HCEC 1CT (cell line): Measurements from ENCODE around the gene RBM45.

Experiments
- DNase-seq: peaks from one replicate; pipeline ENCODE4 v3.0.0-alpha.2; 2017

Gene RBM45

DNA sequence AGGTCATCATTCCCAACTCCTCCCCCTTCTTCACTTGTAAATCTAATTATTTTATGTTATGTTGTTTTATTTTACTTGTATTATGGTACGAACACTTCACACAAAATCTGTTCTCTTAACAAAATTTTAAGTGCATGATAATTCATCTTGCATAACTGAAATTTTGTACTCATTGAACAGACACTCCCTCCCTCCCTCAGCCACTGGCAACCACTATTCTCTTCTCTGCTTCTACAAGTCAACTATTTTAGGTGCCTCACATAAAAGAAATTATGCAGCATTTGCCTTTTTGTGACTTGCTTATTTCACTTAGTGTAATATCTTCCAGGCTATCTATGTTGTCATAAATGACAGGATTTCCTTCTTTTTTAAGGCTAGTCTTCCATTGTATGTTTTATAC lies 51.7 kb downstream of the RBM45 start:
- DNase-seq: no peak

DNA sequence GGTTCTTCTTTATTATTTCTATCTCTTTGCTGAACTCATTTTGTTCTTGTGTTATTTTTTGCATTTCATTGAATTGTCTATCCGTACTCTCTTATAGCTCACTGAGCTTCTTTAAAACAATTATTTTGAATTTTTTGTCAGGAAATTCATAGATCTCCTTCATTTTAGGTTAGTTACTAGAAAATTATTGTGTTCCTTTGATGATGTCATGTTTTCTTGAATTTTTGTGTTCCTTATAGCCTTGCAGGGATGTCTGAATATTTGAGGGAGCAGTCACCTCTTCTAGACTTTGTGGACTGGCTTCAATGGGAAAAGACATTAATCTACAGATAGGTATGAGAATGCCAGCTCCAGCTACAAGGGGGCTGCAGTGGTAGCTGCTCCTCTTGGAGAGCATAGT lies 61.4 kb downstream of the RBM45 start:
- no peak for DNase-seq

DNA sequence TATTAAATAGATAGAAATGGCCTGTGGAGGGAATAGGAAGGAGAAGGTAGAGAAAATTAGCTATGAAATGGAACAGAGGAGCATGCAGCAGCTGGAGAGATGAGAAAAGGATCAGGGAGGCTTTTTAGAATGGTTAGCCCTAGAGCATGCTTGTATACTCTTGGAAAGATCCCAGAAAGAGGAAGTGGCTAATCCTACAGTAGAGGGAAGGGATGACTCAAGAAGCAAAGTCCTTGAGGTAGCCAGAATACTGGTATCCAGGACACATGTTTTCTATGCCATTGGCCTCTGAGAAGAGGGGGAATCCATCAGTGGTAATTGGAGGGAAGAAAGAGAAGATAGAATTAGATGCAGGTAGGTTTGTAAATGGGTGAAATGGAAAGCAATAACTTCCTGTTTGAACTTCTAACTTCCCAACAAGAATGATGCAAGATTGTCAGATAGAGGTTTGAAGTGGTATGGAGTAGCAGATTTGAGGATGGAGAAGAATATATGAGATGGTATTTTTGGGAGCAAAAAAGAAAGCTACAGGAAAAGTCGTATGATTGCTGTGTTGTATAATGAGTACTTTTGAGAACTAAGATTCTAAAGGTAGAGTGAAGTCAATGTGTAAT lies 64.9 kb downstream of the RBM45 start:
- DNase-seq: peak; percentile 80
